GM19324 (cell line): ENCODE results near the gene RPS6KL1.

ENCODE experiments used
- ATAC-seq: cut with Tn5 transposase; IDR thresholded peaks from one replicate; pipeline ENCODE4 v1.9.1; 2021; ENCODE audit warnings: mild to moderate bottlenecking, moderate library complexity; ENCODE audit not compliant: unreplicated experiment, low FRiP score

RPS6KL1 gene

DNA sequence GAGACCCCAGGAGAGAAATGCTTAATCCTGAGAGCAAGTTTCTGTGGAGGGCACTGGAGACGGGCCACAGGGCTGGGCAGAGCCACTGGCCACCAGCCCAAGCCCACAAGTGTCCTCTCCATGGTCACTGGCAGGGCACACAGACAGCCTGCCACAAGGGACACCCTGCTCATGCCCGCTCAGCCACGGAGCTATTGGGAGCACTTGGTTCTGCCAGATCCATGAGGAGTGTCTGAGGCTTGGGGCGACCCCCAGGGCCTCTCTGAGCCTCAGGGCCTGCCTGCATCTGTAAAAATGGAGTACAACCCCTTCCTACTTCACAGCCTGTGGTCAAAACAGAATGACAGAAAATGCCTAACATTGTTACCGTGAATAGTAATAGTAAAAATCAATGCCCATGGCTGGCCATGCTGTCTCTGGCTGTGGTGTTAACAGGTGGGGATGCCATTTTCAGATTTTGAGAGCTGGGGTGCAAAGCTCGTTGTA is 29.2 kb upstream of the RPS6KL1 start:
- no peak for ATAC-seq

DNA sequence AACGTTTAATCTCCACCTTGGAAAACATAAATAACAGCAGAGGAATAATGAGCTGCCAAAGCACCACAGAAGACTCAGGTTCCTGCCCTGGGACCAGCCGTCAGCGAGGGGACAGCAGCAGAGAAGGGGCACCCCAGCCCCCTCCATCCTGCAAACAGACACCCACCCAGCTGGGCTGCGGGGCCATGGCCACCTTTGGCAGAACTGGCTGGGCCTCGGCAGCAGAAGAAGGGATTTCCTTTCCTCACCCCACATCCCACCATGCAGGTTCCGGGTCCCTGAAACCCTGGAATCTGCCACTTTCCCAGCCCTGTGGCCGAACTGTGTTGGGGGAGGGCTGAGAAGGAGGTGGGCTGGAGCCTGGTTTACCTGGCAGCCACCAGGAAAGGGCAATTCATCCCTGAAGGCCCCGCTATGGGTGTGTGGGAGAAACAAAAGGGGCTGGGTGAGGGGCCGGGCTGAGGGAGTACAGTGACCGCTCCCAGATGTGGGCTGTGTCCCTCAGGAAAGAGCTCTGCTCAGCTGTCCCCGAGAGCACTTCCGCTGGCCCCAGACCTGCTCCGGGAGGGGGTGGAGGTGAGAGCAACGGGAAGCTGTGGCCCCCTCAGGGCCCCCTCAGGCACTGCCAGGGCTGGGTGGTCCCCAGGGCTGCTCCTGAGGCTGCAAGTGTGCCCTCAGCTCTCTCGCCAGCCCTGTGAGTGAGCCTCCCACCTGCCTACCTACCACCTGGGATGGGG is 28.6 kb upstream of the RPS6KL1 start:
- no peak for ATAC-seq

DNA sequence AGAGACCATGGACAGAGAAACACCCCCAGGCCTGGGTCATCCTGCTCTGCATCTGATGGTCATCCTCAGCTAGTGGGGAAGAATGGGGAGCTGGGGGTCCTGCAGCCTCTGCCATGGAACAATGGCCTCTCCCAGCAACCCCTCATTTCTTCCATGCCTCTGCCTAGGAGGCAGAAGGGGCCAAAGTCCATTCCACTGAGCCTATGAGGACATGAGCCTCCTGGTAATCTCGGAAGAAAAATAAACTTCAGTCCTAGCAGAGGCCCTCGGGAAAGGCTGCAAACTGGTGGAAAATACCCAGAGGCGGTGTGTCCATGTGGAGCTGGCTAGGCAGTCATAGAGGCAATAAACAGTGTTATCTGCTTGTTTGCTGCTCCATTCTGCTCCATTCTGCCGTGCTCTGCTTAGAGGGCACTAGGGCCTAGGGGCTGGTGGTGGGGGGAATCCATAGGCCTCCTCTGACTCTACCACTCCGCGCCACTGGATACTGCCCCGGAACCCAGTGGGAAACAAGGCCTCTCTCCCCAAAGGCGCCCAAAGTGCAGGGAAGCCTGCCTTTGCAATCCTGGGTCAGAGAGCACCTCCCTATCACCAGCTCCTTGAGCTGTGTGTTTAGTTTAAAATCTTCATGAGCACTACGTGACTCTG is 27.9 kb upstream of the RPS6KL1 start:
- no peak for ATAC-seq

GRCh38 chr14:74949859-74950573 is 27.0 kb upstream of the RPS6KL1 start:
- no peak for ATAC-seq

GRCh38 chr14:74949191-74949601 is 26.1 kb upstream of the RPS6KL1 start:
- no peak for ATAC-seq

GRCh38 chr14:74948228-74949175 is 25.4 kb upstream of the RPS6KL1 start:
- ATAC-seq = no peak

GRCh38 chr14:74947353-74948227 is 24.5 kb upstream of the RPS6KL1 start:
- ATAC-seq = no peak

DNA sequence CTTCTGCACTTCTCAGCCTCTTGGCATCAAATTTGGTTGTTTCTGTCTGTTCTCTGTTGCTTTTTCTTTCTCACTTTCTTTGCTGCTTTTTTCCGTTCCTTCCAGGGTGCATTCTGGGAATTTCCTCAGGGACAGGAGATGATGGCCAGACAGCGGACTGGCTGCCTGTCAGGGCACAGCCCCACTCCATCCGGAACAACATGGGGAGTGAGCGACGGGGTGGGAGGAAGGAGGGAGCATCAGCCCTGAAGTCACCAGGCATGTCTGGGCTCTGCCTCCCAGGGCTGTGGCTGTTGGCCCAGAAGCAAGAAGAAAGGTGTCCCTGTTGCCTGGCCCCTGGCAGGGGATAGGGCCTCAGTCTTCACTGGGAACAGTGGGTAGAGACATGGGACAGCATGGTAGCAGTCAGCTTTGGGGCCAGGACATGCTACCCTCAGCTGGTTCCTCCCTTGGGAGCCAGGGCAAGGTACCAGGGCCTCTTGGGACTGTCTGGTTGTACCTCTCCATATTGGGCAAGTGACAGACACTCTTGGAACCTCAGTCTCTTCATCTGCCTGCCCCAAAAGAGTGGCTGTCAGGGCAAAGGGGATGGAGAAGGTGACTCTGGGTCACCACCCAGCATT is 23.7 kb upstream of the RPS6KL1 start:
- no peak for ATAC-seq

DNA sequence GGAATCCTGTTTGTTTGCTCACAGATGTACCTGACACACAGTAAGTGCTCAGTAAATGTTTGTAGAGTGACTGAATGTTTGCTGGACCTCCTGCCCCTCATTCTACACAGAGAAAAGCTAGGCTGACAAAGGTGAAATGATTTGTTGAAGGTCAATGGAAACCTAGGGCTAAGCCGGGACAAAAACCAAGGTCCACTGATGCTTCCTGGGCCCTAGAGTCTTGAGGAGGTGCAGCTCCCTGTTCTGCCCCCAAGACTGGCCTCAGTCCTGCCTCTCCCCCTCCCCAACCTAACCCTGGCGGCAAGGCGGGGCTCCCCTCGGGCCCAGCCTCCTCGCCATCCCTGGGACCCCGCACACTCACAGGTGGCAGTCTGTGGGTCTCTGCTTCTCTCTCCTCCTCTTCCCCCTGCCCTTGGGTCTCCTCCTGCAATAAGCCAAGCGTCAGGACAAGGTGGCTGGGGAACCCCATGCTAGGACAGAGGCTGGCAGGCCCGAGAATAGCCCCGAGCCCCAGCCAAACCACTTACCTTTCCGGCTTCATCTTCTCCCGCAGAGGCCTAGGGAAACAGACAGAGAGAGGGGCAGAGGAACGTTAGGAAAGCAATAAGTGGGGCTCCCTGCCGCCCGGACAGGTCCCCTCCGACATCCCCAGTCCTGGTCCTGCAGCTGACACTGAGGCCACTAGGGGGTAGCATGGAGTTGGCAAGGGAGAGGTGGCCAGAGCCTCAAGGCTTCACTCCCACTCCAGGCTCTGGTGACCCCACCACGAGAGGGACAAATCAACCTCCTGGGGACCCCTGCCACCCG is 23.0 kb upstream of the RPS6KL1 start:
- ATAC-seq = no peak

DNA sequence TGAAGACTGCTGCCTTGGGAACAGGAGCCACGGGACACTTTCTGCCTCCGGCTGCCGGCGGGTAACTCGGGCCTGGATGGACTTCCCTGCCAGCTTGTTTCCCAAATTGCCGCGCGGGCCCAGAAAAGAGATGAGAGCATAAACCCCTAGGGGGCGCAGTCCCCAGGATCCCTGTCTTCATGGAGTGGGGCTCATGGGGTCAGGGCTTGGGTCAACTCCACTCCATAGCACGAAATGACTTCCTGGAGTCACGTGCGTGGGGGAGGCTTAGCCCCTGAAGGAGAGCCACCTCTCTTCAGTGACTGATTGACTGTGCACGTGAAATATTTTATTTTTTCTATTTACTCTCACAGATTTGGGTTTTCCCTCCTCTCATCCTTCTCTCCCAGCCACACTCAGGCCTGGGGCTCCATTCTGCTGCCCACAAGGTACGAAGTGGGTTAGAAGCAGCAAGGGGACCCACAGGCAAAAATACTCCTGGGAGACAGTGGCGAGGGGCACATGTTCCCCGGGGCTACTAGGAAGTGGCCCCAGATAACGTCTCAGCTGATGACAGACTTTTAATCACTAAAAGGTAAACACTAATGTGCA is 22.3 kb upstream of the RPS6KL1 start:
- ATAC-seq = no peak

GRCh38 chr14:74942608-74943007 is 19.5 kb upstream of the RPS6KL1 start:
- no peak for ATAC-seq

DNA sequence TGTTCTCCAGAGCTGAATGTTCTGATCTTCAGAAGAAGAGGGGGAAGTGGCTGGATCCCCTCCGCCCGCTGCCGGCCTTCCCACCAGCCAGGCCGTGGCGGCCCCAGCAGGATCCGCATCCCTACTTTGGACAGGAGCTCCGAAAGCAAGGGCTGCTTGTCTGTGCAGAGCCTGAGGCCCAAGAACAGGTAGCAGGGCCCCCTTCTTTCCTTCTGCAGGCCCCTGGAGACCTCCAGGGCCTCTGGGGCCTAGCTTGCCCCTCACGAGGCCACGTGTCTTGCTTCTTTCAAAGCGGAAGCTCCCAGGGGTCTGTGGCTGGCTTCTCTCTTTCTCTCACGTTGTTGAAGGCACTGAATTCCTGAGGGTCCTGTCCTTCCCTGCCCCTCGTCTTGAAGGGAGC is 19.1 kb upstream of the RPS6KL1 start:
- ATAC-seq = peak; percentile 9

GRCh38 chr14:74941676-74942097 is 18.6 kb upstream of the RPS6KL1 start:
- peak; percentile 48 for ATAC-seq

DNA sequence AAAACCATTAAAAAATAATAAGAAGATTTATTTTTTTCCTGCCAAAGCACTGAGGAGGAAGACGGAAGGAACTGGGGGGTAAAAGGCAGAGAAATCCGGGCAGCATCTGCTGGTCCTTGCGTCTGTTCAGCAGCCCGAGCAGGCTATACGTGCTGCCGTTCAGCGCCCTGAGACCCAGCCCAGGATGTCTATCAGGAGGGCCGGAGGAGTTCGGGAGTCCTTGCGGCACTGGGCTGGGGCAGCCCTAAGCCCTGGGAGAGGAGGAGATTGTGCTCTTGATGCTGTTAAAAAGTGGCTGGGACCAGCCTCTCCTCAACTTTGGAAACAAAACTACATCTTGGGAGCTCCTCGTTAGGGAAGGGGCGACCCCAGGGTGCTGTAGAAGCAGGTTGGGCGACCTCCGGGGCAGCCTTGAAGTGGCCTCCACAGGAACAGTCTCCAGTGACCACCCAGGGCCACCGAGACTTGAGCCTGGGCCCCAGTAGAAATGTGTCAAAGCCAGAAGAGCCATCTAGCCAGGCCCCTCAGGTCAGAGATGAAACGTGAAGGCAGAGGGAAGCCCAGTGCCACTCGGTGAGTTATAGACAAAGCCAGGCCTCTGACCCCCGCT is 18.0 kb upstream of the RPS6KL1 start:
- ATAC-seq = no peak

DNA sequence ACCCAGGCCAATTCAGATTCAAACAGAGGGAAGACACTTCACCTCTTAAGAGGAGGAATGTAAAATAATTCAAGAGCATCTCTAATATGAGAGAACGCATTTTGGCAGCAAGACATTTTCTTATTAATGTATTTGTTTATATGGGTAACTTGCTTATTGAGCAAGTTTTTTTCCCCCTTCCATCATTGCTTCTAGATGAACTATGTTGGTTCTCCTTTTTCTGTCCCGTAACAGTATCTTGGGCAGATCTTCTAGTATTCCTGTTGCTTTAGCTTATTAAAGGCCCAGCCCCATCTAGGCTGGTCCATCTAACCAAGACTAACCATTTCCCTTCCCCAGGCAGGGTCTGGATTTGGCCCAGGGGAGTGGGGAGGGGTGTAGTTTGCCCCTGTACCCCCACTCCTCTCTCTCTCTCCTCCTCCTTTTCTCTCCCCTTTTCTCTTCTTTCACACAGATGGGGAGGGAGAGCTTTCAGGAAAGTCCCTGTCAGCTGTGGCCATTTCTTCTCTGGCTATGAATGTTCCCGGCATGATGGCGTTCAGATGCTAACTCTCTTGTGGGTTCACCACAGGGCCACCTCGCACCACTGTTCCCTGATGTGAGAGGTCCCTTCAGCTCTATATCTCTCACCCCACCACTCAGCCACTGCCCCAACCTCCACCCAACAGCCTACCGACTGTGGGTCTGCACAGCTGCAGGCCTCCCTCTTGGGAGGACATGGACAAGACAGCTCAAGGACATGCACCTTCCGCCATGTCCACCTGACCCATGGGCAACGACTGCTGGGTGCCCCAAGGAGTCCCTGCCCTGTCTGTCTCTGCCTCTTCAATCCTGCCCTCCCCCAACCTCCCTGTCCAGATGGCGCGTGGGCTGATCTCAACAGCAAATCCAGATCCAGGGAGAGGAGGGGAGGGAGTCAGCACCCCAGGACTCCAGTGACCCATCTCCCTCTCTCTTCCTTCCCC is 15.8 kb upstream of the RPS6KL1 start:
- no peak for ATAC-seq

GRCh38 chr14:74937171-74937570 is 14.1 kb upstream of the RPS6KL1 start:
- no peak for ATAC-seq
